IPS-15b (cell line): ENCODE data around the gene CATSPERE.

Experiments
- H3K27me3 ChIP-seq: one replicate; pipeline ENCODE4 v1.6.1; 2013; ENCODE audit warnings: low read length; ENCODE audit not compliant: control insufficient read depth, insufficient read depth
- H3K36me3 ChIP-seq: one replicate; pipeline ENCODE4 v1.6.1; 2013; ENCODE audit warnings: low read length; ENCODE audit not compliant: control insufficient read depth, insufficient read depth
- H3K4me1 ChIP-seq: one replicate; pipeline ENCODE4 v1.6.1; 2013; ENCODE audit warnings: mild to moderate bottlenecking, low read length; ENCODE audit not compliant: control insufficient read depth, insufficient read depth
- H3K4me3 ChIP-seq: one replicate; pipeline ENCODE4 v1.5.1; 2013; ENCODE audit warnings: low read depth, low read length
- H3K9ac ChIP-seq: one replicate; pipeline ENCODE4 v1.6.1; 2013; ENCODE audit warnings: low read depth, mild to moderate bottlenecking, low read length
- H3K9me3 ChIP-seq: one replicate; pipeline ENCODE4 v1.6.1; 2013; ENCODE audit warnings: mild to moderate bottlenecking, low read length; ENCODE audit not compliant: control insufficient read depth, insufficient read depth

The CATSPERE gene

DNA sequence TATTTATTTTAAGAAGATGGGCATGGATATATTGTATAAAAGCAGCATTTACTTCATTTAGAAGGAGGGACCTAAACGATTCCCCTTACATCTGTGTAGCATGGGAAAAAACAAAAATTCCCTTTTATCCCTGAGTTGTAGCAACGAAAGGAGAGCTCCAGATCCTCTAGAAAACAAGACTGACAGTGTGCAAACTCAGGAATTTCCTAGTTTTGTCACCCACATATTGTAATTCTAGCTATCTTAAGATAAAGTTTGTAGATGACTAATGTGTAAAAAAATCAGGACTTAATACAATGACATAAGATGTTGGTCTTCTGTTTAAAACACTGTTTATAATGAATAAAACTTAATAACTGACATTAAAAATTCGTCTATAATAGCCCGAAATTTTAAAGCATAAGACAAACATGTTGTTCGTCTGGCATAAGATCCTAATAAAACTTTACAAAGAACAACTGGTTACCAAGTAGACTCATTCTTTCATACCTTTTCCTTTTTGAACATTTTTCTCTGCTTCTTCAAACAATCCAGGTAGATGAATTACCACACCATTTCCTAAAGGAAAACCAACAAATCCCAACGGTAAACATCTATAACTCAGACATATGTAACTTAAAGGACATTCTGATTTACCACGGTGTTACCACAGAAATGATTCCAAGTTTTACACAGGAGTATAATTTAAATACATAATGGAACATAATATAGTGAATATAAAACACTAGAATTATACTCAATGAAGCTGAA, 24.6 kb upstream of the CATSPERE start:
- H3K9ac ChIP-seq: no peak overlapping the region

DNA sequence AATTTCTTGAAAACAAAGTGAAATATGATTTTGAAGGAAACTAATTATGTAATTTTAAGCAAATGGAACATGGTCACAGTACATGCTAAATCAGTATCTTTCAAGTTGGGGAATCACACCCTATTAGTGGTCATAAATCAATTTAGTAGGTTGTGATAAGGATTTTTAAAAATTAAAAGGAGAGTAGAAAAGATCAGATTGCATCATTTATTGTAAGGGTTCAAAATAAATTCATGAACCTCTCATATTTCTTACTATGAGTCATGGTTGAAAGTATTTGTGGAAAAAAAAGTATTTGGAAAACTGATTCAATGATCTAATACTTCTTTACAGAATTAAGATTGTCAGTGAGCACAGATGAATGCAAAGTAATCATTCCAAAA, 24.0 kb upstream of the CATSPERE start:
- Histone ChIP-seq H3K4me3 (no peak overlapping the region), H3K4me1 (peaks cover 13% of the 10 kb centered on the region), H3K27me3 (no peaks in the 10 kb centered on the region), H3K36me3 (no peaks in the 10 kb centered on the region), H3K9ac (no peak overlapping the region), H3K9me3 (no peaks in the 10 kb centered on the region)

More for the DNA sequence above, 24.6 kb upstream of the CATSPERE start:
- no peak overlapping the region for H3K4me3 ChIP-seq
- H3K9me3 ChIP-seq: no peaks in the 10 kb centered on the region
- H3K27me3 ChIP-seq: no peaks in the 10 kb centered on the region
- H3K4me1 ChIP-seq: peaks cover 13% of the 10 kb centered on the region
- H3K36me3 ChIP-seq: no peaks in the 10 kb centered on the region

DNA sequence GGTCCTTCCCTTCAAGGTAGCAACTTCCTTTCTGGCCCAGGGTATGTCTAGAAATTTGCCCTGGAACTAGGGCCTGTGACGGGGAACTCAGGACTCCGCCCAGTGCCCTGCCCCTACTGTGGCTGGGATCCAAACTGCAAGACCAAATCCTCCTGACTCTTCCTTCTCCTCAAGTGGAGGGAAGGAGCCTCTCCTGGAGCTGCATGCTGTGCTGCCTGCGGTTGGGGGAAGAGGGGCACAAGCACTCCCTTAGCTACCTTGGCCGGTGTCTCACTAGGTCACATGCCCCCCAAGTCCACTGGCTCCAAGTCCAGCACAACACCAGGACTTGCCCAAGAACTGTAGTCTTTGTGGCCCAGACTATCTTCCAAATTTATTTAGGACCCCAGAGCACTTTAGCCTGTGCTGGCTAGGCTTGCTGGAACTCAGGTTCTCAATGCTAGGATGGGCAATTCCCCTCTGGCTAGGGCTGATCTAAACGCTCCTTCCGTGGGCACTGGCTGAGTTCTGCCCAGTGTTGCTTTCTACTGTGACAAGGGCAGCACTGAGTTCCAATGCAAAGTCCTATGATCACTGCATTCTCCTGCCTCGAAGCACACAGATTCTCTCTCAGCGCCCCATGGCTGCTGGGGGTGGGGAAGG, 21.6 kb upstream of the CATSPERE start:
- no peaks in the 10 kb centered on the region for H3K9me3 ChIP-seq
- H3K4me3 ChIP-seq: no peak overlapping the region
- H3K9ac ChIP-seq: no peak overlapping the region
- H3K4me1 ChIP-seq: peaks cover 13% of the 10 kb centered on the region
- no peaks in the 10 kb centered on the region for H3K36me3 ChIP-seq
- no peaks in the 10 kb centered on the region for H3K27me3 ChIP-seq

DNA sequence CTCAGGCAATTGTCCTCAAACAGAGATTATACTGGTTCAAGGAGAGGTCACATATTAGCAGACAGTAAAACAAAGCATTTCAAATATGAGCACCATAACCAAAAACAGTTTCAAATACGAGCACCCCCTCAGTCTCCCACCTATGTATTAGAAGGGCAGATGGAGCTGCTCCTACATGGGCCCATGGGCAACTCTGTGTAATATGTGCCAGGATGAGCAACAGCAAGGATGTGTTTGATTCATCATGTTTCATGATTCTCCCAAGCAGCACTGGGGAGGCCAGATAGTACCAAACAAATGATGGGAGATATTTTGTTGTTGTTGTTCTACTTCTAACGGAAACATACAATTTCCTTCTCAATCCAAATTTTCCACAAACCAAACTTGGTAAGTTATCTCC, 18.2 kb upstream of the CATSPERE start:
- no peak overlapping the region for H3K4me3 ChIP-seq
- peaks cover 33% of the 10 kb centered on the region for H3K4me1 ChIP-seq
- H3K9ac ChIP-seq: no peak overlapping the region
- H3K9me3 ChIP-seq: no peaks in the 10 kb centered on the region
- no peaks in the 10 kb centered on the region for H3K27me3 ChIP-seq
- H3K36me3 ChIP-seq: no peaks in the 10 kb centered on the region

- Histone ChIP-seq H3K4me3 (no peak overlapping the region), H3K27me3 (no peaks in the 10 kb centered on the region), H3K36me3 (no peaks in the 10 kb centered on the region), H3K4me1 (peaks cover 37% of the 10 kb centered on the region), H3K9me3 (no peaks in the 10 kb centered on the region), H3K9ac (no peak overlapping the region)
Measured at GRCh38 chr1:244444854-244445253, 16.2 kb upstream of the CATSPERE start.

DNA sequence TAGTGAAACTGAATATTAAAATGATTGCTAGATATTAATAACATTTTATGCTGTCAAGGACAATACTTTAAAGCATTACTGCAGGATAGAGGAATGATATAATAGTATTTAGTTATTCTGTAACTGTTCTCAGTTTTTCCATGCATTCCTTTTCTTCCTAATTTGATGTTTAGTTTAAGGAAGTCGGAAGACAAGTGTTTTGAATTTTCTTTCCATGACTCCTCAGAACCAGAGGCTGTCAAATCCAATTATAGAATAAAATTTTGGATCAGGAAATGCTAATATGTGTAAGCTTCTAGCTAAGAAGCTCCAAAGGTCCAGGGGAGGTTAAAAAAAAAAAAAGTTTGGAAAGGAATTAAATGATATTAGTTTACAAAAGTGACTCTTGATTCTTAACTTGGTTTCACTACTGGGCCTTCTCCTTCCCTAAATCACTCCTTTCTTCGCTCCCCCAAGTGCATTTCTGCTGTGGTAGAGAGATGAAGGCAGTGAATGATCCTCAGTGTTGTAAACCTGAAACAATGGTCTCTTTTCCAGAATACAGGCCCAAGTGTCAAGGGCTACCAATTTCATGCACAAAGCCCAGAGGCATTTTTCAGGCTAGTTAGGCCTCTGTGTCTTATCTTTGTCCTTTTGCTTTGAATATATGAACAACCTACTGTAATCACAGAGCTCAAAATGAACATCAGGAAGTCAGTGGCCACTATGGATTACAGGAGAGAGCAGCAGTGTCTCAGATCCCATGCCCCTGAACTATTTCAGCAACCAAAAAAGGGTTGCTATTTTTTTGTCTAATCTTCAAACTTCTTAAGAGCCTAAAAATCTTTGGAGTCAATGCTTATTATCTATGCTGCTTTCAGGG, 15.5 kb upstream of the CATSPERE start:
- H3K4me1 ChIP-seq: peaks cover 39% of the 10 kb centered on the region
- H3K4me3 ChIP-seq: no peak overlapping the region
- H3K9me3 ChIP-seq: no peaks in the 10 kb centered on the region
- H3K9ac ChIP-seq: no peak overlapping the region
- H3K36me3 ChIP-seq: no peaks in the 10 kb centered on the region
- H3K27me3 ChIP-seq: no peaks in the 10 kb centered on the region

- H3K36me3 ChIP-seq: no peaks in the 10 kb centered on the region
- no peaks in the 10 kb centered on the region for H3K27me3 ChIP-seq
- H3K9ac ChIP-seq: no peak overlapping the region
- peaks cover 41% of the 10 kb centered on the region for H3K4me1 ChIP-seq
- H3K4me3 ChIP-seq: no peak overlapping the region
- no peaks in the 10 kb centered on the region for H3K9me3 ChIP-seq
Measured at GRCh38 chr1:244447024-244447423, 14.0 kb upstream of the CATSPERE start.

DNA sequence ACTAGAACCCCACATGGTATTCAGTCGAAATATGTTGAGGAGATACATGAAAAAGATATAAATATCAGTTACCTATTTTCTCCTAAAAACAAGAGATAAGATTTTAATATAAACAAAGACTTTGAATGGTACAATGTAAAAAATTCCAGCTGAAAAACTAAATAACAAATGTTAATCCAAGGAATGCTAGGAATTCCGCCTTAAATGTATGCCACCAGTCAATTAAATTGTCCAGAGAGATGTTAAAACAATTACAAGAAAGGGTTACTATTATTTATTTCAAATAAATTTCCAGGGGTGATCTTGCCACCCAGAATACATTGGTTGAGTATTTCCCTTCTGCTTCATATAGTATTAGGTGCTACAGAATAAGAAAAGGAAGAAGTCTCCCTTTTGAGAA, 13.5 kb upstream of the CATSPERE start:
- no peak overlapping the region for H3K4me3 ChIP-seq
- H3K9ac ChIP-seq: no peak overlapping the region
- peaks cover 41% of the 10 kb centered on the region for H3K4me1 ChIP-seq
- no peaks in the 10 kb centered on the region for H3K36me3 ChIP-seq
- no peaks in the 10 kb centered on the region for H3K9me3 ChIP-seq
- no peaks in the 10 kb centered on the region for H3K27me3 ChIP-seq

DNA sequence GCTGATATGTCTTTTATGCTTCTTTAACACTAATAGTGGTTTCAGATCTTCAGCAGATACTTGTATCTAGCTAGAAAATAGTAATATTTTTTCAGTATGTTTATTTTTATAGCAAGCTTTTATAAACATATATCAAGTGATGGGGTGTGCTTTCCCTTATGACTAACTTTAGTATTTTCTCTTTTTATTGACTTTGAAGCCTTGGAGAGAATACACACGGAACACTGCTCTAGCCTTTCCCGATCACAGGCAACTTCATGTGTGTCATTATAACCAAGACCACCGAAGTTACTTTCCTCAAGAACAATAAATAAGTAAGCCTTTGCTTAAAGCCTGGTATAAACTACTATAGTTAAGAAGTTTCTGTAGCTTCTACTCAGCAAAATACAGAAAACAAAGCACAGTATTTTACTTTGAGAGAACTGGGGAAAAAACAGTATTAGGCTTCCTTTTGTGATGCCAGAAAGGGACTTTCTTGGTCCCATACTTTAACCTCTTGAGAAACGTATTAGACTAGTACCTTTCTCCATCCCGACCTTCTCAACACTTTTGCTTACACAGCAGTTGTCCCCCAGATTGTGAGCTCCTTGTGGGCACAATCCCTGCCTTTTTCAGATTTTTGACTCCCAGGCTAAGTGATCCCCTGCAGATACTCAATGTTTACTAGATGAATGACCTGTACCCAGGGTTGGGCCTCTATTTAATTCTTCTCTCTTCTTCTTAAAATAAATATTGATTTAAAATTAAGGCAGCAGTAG, 12.6 kb upstream of the CATSPERE start:
- H3K4me1 ChIP-seq: peaks cover 41% of the 10 kb centered on the region
- H3K27me3 ChIP-seq: no peaks in the 10 kb centered on the region
- H3K36me3 ChIP-seq: no peaks in the 10 kb centered on the region
- H3K9ac ChIP-seq: no peak overlapping the region
- no peak overlapping the region for H3K4me3 ChIP-seq
- no peaks in the 10 kb centered on the region for H3K9me3 ChIP-seq

DNA sequence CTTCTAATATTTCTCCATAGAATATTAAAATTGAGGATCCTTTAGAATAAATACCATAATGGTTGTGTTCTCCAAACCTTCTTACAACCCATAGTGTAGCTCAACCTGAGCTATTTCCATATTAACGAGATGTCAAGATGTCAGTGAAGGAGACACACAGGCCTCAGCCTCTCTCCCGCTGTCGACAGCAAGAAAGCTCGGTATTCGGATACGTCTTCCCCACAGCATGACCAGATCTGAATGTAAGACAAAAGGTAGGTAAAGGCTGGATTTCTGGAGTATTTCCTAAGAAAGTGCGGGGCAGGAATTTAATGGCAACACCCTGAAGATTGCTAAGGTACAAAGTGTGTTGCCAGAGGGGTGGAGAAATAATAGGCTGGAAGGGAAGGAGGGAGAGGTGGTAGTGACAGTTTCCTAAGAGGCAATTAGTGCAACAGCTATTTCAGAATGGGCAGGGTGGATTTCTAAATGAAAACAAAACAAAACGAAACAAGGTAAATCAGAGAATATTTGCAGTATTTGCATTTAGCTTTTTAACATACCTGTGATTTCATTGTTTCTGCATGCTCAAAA, 11.1 kb upstream of the CATSPERE start:
- Histone ChIP-seq H3K9me3 (no peaks in the 10 kb centered on the region), H3K9ac (no peak overlapping the region), H3K4me1 (peaks cover 49% of the 10 kb centered on the region), H3K27me3 (no peaks in the 10 kb centered on the region), H3K4me3 (peak overlapping the region; percentile 93), H3K36me3 (no peaks in the 10 kb centered on the region)
